Epidermal melanocyte (primary cell): ENCODE data around the gene SNRPD3.

ENCODE experiments used
- DNase-seq: peaks from one replicate; pipeline ENCODE4 v3.0.0; 2011; ENCODE audit warnings: low spot score; ENCODE audit not compliant: insufficient read length

Gene SNRPD3

GRCh38 chr22:24532075-24532474 is 23.7 kb upstream of the SNRPD3 start:
- DNase-seq, result no peak

DNA sequence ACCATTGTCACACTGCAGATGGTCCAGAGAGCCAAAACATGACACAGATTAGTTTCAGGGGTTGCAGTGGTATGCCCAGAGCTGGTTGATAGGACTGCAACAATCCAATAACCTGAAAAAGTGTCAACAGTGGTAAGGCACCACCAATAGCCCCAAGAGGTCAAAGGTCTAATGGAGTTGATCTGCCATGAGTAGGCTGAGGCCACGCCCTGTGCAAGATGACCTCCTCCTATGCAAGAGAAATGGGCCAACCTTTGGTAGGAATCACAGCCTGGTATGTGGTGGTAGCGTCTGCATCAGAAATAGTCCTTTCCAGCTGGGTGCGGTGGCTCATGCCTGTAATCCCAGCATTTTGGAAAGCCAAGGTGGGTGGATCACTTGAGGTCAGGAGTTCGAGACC is 20.5 kb upstream of the SNRPD3 start:
- DNase-seq, result no peak

- DNase-seq, result no peak
These were observed 19.7 kb upstream of the SNRPD3 start for GRCh38 chr22:24536089-24536488.

- no peak for DNase-seq
These were observed 15.3 kb upstream of the SNRPD3 start for GRCh38 chr22:24540470-24540869.

DNA sequence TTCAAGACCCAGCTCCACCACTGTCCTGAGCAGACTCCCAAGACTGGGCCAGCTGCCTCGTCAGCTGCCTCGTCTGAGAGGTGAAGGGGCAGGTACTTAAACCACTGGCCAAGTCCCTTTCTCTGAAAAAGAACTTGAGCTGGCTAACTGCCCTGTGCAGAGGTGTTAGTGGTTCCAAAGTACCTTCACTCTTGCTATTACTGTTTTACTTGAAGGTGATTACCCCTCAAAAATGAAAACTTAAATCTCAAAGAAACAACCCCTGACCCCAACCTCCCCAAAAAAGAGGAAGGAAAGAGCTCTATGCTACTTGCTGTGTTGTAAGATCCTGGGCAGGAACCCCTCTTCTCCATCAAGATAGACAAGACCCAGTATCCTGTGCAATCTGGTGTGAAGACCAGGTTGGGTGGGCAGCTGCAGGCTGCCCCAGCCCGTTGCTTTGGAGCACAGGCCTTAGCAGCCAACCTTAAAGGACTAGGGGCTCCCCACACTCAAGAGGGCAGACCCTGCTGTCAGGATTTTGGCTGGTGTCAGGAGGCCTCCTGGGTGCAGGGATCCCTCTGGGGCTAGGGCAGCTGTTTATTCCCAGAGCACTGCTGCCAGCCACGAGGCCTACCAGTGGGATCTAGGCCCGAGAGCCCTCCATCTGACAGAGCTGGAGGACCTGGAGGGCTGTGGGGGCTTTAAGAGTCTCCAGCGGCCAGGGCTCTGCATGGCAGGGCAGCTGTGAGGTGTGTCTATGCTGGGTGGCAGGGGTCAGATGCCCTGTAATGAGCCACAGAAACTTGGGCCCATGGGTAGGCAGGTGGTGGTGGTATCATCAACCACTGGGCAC is 13.9 kb upstream of the SNRPD3 start:
- DNase-seq, result no peak

DNA sequence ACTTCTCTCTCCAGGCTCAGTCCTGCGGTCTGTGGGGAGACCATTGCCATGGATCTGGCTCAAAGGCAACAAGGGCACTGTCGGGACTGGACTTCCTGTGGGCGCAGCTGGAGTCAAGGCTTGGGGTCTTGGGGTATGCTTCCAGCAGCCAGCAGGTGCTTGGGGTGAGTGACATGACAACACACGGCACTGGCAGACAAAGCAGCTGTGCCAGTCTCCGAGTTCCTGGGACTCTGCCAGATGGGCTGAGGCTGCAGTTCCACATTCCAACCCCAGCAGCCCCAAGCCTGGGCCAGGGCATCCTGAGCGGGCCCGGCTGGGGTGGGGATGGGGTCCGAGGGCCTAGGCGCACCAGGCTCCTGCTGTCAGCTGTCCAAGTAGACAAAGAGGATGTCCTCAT is 13.2 kb upstream of the SNRPD3 start:
- no peak for DNase-seq

DNA sequence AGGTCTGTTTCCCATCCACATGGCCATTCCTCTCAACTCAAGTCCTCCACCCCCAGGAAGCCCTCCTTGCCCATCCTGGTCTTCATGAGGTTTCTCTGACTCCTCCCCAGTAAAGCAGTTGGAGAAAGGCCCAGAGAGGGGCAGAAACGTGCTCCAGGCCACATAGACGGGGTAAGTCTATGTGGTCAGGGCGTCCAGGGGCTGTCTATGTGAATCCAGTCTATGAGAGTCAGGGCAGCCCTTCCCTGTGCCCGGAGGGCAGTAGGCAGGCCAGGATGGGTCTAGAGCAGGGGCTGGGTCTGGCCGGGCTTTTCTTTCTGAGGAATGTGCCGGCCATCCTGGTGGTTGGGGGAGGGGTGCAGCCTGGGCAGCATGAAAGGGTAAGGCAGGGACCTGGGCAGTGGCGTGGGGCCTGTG is 12.6 kb upstream of the SNRPD3 start:
- DNase-seq, result no peak

DNA sequence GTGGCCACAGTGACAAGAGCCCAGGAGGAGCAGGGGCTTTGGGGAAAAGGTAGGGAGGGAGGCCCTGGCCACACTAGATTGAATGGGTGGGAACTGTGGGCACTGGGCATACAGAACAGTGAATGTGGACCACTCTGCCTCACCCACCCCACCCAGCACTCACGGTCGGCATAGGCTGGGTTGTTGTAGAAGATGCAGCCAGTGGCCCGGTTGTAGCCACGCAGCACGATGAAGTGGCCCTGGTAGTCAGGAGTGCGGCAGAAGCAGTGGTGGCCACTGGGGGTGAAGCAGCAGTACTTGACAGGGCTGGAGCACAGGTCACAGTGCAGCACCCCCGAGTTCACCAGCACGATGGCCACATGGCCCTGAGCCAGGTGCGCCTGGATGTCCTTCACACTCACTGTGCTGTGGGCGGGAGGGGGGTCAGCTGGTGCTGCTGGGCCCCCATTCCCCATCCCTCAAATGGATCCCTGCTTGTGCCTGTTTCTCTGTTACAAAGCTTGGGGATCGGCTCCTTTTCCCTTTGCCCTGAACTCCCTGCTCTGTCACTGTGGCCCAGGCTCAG is 12.0 kb upstream of the SNRPD3 start:
- no peak for DNase-seq

DNA sequence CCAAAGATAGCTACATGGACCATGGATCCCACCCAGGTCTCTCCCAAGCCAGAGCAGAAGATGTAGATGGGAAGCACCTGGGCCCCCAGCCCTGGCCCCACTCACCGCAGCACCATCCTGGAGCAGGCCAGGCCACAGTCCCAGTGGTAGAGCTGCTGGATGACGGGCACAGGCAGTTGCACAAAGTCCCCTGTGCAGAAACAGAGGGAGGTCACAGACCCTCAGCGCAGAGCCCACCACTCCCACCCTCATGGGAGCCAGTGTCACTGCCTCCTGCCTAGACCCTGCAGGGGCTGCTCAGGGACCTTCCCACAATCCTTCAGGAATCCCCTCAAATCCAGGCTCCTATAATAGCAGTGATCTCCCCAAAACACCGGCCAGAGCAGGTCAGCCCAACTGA is 7.0 kb upstream of the SNRPD3 start:
- no peak for DNase-seq

DNA sequence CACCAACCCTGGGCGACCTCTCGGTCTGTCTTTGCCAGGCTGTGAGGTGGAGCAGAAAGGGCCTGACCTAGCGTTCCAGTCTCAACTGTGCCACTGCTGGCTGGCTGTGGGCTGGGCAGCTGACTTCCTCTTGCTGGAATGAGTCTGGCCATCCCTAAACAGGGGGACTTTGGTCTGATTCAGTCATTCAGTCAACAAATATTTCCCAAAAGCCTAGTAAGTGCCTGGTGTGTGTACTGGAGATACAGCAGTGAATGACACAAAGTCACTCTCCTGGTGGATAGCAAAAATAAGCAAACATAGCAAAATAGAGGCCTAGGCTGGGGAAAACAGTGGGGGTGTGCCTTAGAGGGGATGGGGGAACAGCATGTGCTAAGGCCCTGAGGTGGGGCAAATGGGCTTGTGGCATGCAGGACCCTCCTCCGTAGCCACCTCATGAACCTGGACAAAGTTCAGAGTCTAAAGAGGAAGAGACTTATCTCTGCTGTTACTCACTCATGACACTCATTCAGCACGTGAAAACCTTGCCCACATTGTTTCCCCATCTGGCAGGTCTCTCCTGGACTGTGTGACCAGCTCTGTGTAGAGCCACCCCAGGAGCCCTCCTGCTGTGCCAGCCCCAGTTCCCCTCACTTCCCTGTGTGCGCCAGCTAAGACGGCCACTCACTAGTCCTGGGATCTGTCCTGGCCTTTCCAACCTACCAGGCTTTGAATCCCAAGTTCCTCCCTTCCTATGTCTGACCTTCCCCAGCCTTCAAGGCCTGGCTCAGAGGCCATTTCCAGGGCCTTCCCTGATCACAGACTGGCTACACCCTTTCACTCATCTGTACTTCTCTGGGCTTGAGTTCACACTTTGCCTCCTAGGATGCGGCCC is 5.5 kb upstream of the SNRPD3 start:
- DNase-seq, result no peak

- DNase-seq, result no peak
These were observed 4.8 kb upstream of the SNRPD3 start for GRCh38 chr22:24550902-24551435.

DNA sequence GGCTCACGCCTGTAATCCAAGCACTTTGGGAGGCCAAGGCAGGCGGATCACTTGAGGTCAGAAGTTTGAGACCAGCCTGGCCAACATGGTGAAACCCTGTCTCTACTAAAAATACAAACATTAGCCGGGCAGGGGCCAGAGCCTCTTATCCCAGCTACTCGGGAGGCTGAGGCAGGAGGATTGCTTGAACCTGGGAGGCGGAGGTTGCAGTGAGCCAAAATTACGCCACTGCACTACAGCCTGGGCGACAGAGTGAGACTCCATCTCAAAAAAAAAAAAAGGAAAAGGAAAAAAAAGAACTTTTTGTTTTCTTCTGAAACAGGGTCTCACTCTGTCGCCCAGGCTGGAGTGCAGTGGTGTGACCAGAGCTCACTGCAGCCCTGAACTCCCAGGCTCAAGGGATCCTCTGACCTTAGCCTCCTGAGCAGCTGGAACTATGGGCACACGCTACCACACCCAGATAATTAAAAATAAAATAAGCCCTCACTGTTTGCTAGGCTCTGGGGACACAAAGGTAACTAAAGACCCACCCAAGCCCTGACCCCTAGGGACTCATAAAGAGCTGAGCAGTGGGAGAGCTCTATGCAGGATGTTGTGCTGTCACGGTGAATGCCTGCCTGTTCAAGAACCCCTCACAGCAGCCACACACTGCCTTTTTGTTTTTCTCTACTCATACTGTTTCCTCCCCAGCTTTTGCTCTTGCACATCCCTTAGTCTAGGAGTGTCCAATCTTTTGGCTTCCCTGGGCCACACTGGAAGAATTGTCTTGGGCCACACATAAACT is 3.1 kb upstream of the SNRPD3 start:
- DNase-seq, result peak; percentile 41

GRCh38 chr22:24553597-24554312 is 2.0 kb upstream of the SNRPD3 start:
- no peak for DNase-seq

DNA sequence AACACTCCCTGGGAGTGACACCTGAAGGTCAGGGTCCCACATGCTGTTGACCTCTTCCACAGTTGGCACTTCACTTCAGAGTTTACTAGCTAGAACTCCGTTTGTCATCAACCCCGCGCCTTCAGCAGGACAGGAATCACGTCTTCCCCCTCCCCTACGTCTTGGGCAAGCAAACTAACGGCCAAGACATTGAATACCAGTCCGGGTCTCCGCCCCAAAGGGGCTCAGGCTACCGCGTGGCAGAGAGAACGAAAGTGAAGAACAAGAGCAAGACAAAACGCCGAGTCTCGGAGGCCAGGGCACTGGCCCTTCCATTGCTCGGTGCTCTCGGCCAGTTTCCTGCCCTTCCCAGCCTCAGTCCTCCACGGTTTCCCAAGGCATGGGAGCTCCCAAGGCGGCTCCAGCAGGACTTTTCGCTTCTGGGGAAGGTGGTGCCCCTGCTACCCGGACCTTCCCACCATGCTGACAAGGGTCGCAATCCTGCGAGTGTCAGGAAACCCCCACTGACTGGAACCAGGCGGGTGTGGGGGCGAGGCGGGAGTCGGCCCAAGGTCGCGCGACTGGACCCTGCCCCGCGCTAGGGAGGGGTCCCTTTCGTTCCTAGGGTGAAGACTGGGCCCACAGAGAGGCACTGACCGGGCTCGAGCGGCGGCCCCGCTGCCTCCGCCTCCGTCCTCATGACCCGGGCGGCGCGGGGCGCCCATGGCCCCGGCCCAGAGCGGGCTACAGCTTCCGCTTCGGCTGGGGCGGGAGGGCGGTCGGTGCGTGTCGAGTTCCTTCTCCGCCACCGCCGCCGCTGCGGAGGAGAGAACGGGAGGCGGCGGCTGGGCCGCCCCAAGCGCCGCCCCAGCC is 1.3 kb upstream of the SNRPD3 start, which contains the start of gene GUCD1:
Gene GUCD1 (minus strand): TSS at position 826 of the 852 bp plus-strand sequence. CDS start 147 bp downstream, at position 679.
- DNase-seq, result no peak

- no peak for DNase-seq
These were observed 3.7 kb downstream of the SNRPD3 start for GRCh38 chr22:24559471-24559870.

GRCh38 chr22:24563246-24563645 is 7.4 kb downstream of the SNRPD3 start:
- no peak for DNase-seq

- DNase-seq, result no peak
These were observed 8.7 kb downstream of the SNRPD3 start for GRCh38 chr22:24564376-24565058.

GRCh38 chr22:24565077-24565476 is 9.3 kb downstream of the SNRPD3 start:
- no peak for DNase-seq
